ENCODE results near the gene RHD.
"Not testable (repeated sequence)": the region's sequence is repeated elsewhere in the genome, so short reads cannot be mapped to it uniquely, and the experiment has no call there.

RHD gene

DNA sequence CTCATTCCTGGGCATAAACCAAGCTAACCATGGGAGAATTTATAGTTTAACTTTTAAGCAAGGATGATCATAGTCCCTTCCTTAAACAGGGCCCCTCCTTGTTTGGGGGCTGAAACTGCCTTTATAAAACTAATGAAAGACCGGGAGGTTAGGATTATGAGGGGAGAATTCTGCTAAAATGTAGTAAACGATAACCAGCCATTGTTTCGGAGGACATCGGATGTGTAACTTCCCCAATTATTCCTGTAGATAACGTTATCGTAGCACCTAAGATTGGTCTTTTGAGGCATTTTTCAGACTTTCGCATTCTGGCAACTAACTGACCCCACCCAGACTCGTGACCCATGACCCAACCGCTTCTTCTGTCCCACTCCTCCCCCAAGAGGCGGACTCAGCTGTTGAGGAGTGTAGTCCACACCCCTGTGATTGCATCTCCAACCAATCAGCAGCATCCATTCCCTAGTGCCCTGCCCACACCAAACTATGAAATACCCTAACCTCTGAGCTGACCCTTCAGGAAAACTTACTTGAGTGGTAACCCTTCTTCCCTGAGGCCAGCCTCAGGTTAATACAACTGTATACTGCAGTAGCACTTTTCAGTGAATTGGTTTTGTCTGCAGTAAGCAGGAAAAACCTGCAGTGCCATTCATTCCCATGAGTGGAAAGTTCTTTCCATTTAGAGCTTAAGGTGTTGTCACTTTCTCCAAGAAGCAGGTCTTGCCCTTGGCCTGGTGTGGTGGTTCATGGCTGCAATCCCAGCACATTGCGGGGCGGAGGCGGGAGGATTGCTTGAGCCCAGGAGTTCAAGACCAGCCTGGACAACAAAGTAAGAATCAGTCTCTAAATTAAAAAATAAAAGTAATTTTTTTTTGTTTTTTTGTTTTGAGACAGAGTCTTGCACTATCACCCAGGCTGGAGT is 39.2 kb upstream of the RHD start:
- TF ChIP-seq, protein P1, sequence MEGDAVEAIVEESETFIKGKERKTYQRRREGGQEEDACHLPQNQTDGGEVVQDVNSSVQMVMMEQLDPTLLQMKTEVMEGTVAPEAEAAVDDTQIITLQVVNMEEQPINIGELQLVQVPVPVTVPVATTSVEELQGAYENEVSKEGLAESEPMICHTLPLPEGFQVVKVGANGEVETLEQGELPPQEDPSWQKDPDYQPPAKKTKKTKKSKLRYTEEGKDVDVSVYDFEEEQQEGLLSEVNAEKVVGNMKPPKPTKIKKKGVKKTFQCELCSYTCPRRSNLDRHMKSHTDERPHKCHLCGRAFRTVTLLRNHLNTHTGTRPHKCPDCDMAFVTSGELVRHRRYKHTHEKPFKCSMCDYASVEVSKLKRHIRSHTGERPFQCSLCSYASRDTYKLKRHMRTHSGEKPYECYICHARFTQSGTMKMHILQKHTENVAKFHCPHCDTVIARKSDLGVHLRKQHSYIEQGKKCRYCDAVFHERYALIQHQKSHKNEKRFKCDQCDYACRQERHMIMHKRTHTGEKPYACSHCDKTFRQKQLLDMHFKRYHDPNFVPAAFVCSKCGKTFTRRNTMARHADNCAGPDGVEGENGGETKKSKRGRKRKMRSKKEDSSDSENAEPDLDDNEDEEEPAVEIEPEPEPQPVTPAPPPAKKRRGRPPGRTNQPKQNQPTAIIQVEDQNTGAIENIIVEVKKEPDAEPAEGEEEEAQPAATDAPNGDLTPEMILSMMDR (IDR thresholded peaks at IDR 0.05; ENCODE audit: insufficient read depth, low read length, poor library complexity, severe bottlenecking) = no peak
- TF ChIP-seq EZH2phosphoT487 (conservative IDR thresholded peaks at IDR 0.05; ENCODE audit: low read length) = no peak
- peak overlapping the region; percentile 86 for H2AFZ ChIP-seq (ENCODE audit: low read depth, low read length, severe bottlenecking)

DNA sequence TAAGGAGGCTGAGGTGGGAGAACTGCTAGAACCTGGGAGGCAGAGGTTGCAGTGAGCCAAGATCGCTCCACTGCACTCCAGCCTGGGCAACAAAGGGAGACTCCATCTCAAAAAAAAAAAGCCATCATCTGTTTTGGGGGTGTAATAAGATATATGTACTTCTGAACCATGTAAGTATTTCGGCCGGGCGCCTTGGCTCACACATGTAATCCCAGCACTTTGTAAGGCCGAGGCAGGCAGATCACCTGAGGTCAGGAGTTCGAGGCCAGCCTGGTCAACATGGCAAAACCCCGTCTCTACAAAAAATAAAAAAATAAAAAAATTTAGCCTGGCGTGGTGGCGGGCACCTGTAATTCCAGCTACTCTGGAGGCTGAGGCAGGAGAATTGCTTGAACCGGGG is 36.9 kb upstream of the RHD start:
- H3K9me3 ChIP-seq (ENCODE audit: insufficient read depth, low read length); H3K27ac ChIP-seq (ENCODE audit: low read depth, low read length); H3K36me3 ChIP-seq (ENCODE audit: low read length); H3K4me3 ChIP-seq (ENCODE audit: insufficient read depth, low read length, poor library complexity, severe bottlenecking); H3K9me2 ChIP-seq (replicated peaks; ENCODE audit: insufficient read depth, low read length); H3K27me3 ChIP-seq (ENCODE audit: low read length); H3K4me2 ChIP-seq (ENCODE audit: low read depth, low read length, poor library complexity, severe bottlenecking); H3K9ac ChIP-seq (ENCODE audit: low read length); H4K20me1 ChIP-seq (ENCODE audit: low read depth, low read length); H2AFZ ChIP-seq (ENCODE audit: low read depth, low read length, severe bottlenecking): not testable (repeated sequence)
- Histone ChIP-seq H3K79me2 (ENCODE audit: insufficient read depth, low read length) (peaks cover 30% of the 10 kb centered on the region), H3F3A (ENCODE audit: insufficient read depth) (peaks cover 41% of the 10 kb centered on the region)

More for the DNA sequence above, 39.2 kb upstream of the RHD start:
- peaks cover 21% of the 10 kb centered on the region for H3F3A ChIP-seq (ENCODE audit: insufficient read depth)
- H4K20me1 ChIP-seq (ENCODE audit: low read depth, low read length) = no peaks in the 10 kb centered on the region
- H3K9ac ChIP-seq (ENCODE audit: low read length) = peak overlapping the region; percentile 75
- H3K4me3 ChIP-seq (ENCODE audit: insufficient read depth, low read length, poor library complexity, severe bottlenecking) = peak overlapping the region; percentile 90
- no peaks in the 10 kb centered on the region for H3K9me3 ChIP-seq (ENCODE audit: insufficient read depth, low read length)
- peak overlapping the region; percentile 61 for H3K27ac ChIP-seq (ENCODE audit: low read depth, low read length)
- 0 out of 2 replicates have a peak, but pooled peaks cover 5% of the 10 kb centered on the region for H3K36me3 ChIP-seq (ENCODE audit: low read length)
- peaks cover 30% of the 10 kb centered on the region for H3K79me2 ChIP-seq (ENCODE audit: insufficient read depth, low read length)
- H3K27me3 ChIP-seq (ENCODE audit: low read length) = no peaks in the 10 kb centered on the region
- peak overlapping the region; percentile 71 for H3K4me2 ChIP-seq (ENCODE audit: low read depth, low read length, poor library complexity, severe bottlenecking)
- H3K9me2 ChIP-seq (replicated peaks; ENCODE audit: insufficient read depth, low read length) = no peaks in the 10 kb centered on the region

DNA sequence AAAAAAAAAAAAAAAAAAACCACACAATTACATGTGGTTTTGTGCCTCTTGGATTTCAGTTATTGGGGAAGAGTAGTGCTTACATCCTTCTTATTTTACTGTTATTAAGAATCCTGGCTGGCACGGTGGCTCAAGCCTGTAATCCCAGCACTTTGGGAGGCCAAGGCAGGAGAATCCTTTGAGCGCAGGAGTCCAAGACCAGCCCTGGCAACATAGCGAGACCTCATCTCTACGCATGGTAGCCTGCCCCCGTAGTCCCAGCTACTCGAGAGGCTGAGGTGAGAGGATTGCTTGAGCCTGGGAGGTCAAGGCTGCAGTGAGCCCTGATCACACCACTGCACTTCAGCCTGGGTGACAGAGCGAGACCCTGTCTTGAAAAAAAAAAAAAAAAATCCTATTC is 36.0 kb upstream of the RHD start:
- not testable (repeated sequence) for H3K36me3 ChIP-seq (ENCODE audit: low read length); H2AFZ ChIP-seq (ENCODE audit: low read depth, low read length, severe bottlenecking); H3K9me3 ChIP-seq (ENCODE audit: insufficient read depth, low read length); H3K9ac ChIP-seq (ENCODE audit: low read length); H3K4me3 ChIP-seq (ENCODE audit: insufficient read depth, low read length, poor library complexity, severe bottlenecking); H4K20me1 ChIP-seq (ENCODE audit: low read depth, low read length); H3K9me2 ChIP-seq (replicated peaks; ENCODE audit: insufficient read depth, low read length); H3K27me3 ChIP-seq (ENCODE audit: low read length)
- peak overlapping the region; percentile 61; the same call in 1 of the 2 replicates for H3K27ac ChIP-seq (ENCODE audit: low read depth, low read length)
- H3K79me2 ChIP-seq (ENCODE audit: insufficient read depth, low read length) = peaks cover 28% of the 10 kb centered on the region
- peaks cover 47% of the 10 kb centered on the region for H3F3A ChIP-seq (ENCODE audit: insufficient read depth)
- H3K4me2 ChIP-seq (ENCODE audit: low read depth, low read length, poor library complexity, severe bottlenecking) = peak overlapping the region; percentile 45

DNA sequence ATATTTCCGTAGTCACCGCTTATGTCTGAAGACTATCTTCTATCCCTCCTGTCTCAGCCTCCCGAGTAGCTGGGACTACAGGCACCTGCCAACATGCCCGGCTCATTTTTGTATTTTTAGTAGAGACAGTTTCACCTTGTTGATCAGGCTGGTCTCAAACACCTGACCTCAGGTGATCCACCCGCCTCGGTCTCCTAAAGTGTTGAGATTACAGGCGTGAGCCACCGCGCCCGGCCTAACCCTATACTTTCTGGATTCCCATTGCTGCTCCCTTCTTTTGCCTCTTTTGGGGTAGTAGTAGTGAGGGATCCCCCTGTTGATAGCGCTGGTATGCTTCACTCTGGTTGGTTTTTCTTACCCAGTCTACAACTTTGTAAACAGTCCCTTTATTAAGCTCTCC is 34.3 kb upstream of the RHD start:
- Histone ChIP-seq H4K20me1 (ENCODE audit: low read depth, low read length) (no peaks in the 10 kb centered on the region), H3K9me3 (ENCODE audit: insufficient read depth, low read length) (no peaks in the 10 kb centered on the region), H3K4me2 (ENCODE audit: low read depth, low read length, poor library complexity, severe bottlenecking) (no peak overlapping the region), H3K27me3 (ENCODE audit: low read length) (no peaks in the 10 kb centered on the region), H3K4me3 (ENCODE audit: insufficient read depth, low read length, poor library complexity, severe bottlenecking) (no peak overlapping the region), H2AFZ (ENCODE audit: low read depth, low read length, severe bottlenecking) (no peak overlapping the region), H3K36me3 (ENCODE audit: low read length) (peaks cover 5% of the 10 kb centered on the region; the same call in 1 of the 2 replicates), H3F3A (ENCODE audit: insufficient read depth) (peaks cover 56% of the 10 kb centered on the region), H3K9ac (ENCODE audit: low read length) (no peak overlapping the region), H3K9me2 (replicated peaks; ENCODE audit: insufficient read depth, low read length) (no peaks in the 10 kb centered on the region), H3K27ac (ENCODE audit: low read depth, low read length) (0 out of 2 replicates have a peak overlapping the region, but pooled peaks have one; percentile 61), H3K79me2 (ENCODE audit: insufficient read depth, low read length) (peaks cover 12% of the 10 kb centered on the region)
- TF ChIP-seq, protein P1 (IDR thresholded peaks at IDR 0.05; ENCODE audit: insufficient read depth, low read length, poor library complexity, severe bottlenecking) = no peak
- TF ChIP-seq EZH2phosphoT487 (conservative IDR thresholded peaks at IDR 0.05; ENCODE audit: low read length) = no peak
